ENCODE measurements around the gene DBH.

GRCh38 chr9:133666387-133666786 lies 30.2 kb downstream of the DBH start:
- TF ChIP-seq CTCF (IDR thresholded peaks at IDR 0.05) = no peak
- TF ChIP-seq POLR2A (IDR thresholded peaks at IDR 0.05) = no peak

Data from body of pancreas (tissue), 4 donors.